ENCODE results near the gene TMEM255B. TPM values are rescaled to one million over a fixed set of nuclear protein-coding genes. Genes with fewer than 3 reads are reported as not detected.

Gene TMEM255B
- total RNA-seq, 2 experiments from 2014 or later, result 1.0 to 1.2 TPM

DNA sequence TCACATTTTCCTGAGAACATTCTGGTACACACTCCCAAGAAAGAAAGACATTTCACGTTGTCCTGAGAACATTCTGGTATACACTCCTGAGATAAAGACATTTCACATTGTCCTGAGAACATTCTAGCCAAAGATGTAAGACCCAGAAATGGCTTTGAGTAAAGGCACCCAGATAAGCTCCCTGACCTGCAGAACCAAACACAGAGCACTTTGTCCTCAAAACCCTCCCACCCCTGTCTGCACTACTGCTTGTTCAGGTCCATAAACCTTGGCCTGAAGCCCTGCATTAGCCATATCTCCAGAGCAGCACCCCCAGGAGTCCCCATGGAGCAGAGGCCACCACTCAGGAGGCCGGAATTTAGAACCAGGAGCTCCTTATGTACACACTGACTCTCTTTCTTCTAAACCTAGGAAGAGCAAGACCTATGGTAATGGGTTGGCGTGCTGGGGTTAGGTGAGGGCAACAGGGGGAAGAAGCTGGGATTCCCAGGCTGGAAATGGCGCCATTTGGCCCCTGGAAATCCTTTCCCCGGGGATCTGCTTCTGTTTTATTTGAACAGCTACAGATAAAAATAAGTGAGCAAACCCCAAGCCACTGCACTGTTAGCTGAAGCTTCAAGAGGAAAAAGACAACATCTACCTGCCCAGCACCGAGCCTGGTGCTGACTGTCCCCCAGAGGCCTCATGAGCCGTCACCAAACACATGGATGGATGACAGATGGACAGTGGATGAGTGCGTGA, 91.1 kb downstream of the TMEM255B start:
- Histone ChIP-seq H3K4me3 (ENCODE audit: low read length) (no peak overlapping the region), H3K36me3 (ENCODE audit: insufficient read depth, low read length) (no peaks in the 10 kb centered on the region), H3K9me3 (ENCODE audit: control insufficient read depth in 1 of 2, insufficient read depth in 1 of 2, low read length in 2 of 2) (peaks cover 0 to 21% of the 10 kb centered on the region in 2 experiments), H3K27ac (ENCODE audit: low read depth in 1 of 2, low read length in 2 of 2) (no peak overlapping the region), H3K27me3 (ENCODE audit: control insufficient read depth in 1 of 2, insufficient read depth in 2 of 2, low read length in 2 of 2) (no peaks in the 10 kb centered on the region), H3K4me1 (ENCODE audit: insufficient read depth, low read length) (peaks cover 34% of the 10 kb centered on the region)
- POLR2A ChIA-PET, result no interaction called here
- Mint-ChIP-seq H3K36me3 (ENCODE audit: low read depth) (no peaks in the 10 kb centered on the region), H3K27ac (no peak overlapping the region), H3K27me3 (peaks cover 14% of the 10 kb centered on the region), H3K9me3 (no peaks in the 10 kb centered on the region), H3K4me3 (no peak overlapping the region), H3K4me1 (ENCODE audit: low read depth) (peaks cover 28% of the 10 kb centered on the region)
- DNase-seq, result no peak
- intact Hi-C loops (cut with DNase I, micrococcal nuclease), result no loop called here
- TF ChIP-seq, protein P1, sequence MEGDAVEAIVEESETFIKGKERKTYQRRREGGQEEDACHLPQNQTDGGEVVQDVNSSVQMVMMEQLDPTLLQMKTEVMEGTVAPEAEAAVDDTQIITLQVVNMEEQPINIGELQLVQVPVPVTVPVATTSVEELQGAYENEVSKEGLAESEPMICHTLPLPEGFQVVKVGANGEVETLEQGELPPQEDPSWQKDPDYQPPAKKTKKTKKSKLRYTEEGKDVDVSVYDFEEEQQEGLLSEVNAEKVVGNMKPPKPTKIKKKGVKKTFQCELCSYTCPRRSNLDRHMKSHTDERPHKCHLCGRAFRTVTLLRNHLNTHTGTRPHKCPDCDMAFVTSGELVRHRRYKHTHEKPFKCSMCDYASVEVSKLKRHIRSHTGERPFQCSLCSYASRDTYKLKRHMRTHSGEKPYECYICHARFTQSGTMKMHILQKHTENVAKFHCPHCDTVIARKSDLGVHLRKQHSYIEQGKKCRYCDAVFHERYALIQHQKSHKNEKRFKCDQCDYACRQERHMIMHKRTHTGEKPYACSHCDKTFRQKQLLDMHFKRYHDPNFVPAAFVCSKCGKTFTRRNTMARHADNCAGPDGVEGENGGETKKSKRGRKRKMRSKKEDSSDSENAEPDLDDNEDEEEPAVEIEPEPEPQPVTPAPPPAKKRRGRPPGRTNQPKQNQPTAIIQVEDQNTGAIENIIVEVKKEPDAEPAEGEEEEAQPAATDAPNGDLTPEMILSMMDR (IDR thresholded peaks at IDR 0.05), result no peak
- ATAC-seq (ENCODE audit: poor library complexity), result no peak
- CTCF ChIA-PET, result no interaction called here

GRCh38 chr13:113850722-113851479, 91.9 kb downstream of the TMEM255B start:
- peaks cover 0 to 24% of the 10 kb centered on the region in 2 experiments for H3K9me3 ChIP-seq (ENCODE audit: control insufficient read depth in 1 of 2, insufficient read depth in 1 of 2, low read length in 2 of 2)
- no peaks in the 10 kb centered on the region for H3K27me3 ChIP-seq (ENCODE audit: control insufficient read depth in 1 of 2, insufficient read depth in 2 of 2, low read length in 2 of 2)
- no peak overlapping the region for H3K27ac Mint-ChIP-seq
- intact Hi-C loops (cut with DNase I, micrococcal nuclease), result no loop called here
- peaks cover 27% of the 10 kb centered on the region for H3K4me1 Mint-ChIP-seq (ENCODE audit: low read depth)
- TF ChIP-seq, protein P1 (IDR thresholded peaks at IDR 0.05), result no peak
- no peaks in the 10 kb centered on the region for H3K9me3 Mint-ChIP-seq
- H3K27me3 Mint-ChIP-seq, result peaks cover 15% of the 10 kb centered on the region
- ChIA-PET CTCF (no interaction called here), POLR2A (no interaction called here)
- ATAC-seq (ENCODE audit: poor library complexity), result no peak
- H3K36me3 Mint-ChIP-seq (ENCODE audit: low read depth), result no peaks in the 10 kb centered on the region
- peaks cover 31% of the 10 kb centered on the region for H3K4me1 ChIP-seq (ENCODE audit: insufficient read depth, low read length)
- DNase-seq, result no peak
- H3K36me3 ChIP-seq (ENCODE audit: insufficient read depth, low read length), result no peaks in the 10 kb centered on the region
- H3K4me3 ChIP-seq (ENCODE audit: low read length), result no peak overlapping the region
- no peak overlapping the region for H3K27ac ChIP-seq (ENCODE audit: low read depth in 1 of 2, low read length in 2 of 2)
- no peak overlapping the region for H3K4me3 Mint-ChIP-seq

GRCh38 chr13:113851480-113851803, 92.4 kb downstream of the TMEM255B start:
- TF ChIP-seq, protein P1 (IDR thresholded peaks at IDR 0.05), result no peak
- ChIA-PET POLR2A (no interaction called here), CTCF (no interaction called here)
- Mint-ChIP-seq H3K4me3 (no peak overlapping the region), H3K27ac (no peak overlapping the region), H3K36me3 (ENCODE audit: low read depth) (no peaks in the 10 kb centered on the region), H3K9me3 (no peaks in the 10 kb centered on the region), H3K27me3 (peaks cover 19% of the 10 kb centered on the region), H3K4me1 (ENCODE audit: low read depth) (peaks cover 21% of the 10 kb centered on the region)
- Histone ChIP-seq H3K9me3 (ENCODE audit: control insufficient read depth in 1 of 2, insufficient read depth in 1 of 2, low read length in 2 of 2) (peaks cover 0 to 26% of the 10 kb centered on the region in 2 experiments), H3K36me3 (ENCODE audit: insufficient read depth, low read length) (no peaks in the 10 kb centered on the region), H3K4me3 (ENCODE audit: low read length) (no peak overlapping the region), H3K27me3 (ENCODE audit: control insufficient read depth in 1 of 2, insufficient read depth in 2 of 2, low read length in 2 of 2) (no peaks in the 10 kb centered on the region), H3K4me1 (ENCODE audit: insufficient read depth, low read length) (peaks cover 26% of the 10 kb centered on the region), H3K27ac (ENCODE audit: low read depth in 1 of 2, low read length in 2 of 2) (no peak overlapping the region)
- ATAC-seq (ENCODE audit: poor library complexity), result no peak
- DNase-seq, result no peak
- intact Hi-C loops (cut with DNase I, micrococcal nuclease), result no loop called here

Measured in CD4-positive, alpha-beta T cell (primary cell).